Activated T-cell treated with anti-CD3 and anti-CD28 coated beads for 24 hours (primary cell): ENCODE measurements around the gene MCM7.

Experiments
- DNase-seq: peaks from one replicate; pipeline ENCODE4 v3.0.0-alpha.2; 2020; ENCODE audit warnings: low read depth

The MCM7 gene

DNA sequence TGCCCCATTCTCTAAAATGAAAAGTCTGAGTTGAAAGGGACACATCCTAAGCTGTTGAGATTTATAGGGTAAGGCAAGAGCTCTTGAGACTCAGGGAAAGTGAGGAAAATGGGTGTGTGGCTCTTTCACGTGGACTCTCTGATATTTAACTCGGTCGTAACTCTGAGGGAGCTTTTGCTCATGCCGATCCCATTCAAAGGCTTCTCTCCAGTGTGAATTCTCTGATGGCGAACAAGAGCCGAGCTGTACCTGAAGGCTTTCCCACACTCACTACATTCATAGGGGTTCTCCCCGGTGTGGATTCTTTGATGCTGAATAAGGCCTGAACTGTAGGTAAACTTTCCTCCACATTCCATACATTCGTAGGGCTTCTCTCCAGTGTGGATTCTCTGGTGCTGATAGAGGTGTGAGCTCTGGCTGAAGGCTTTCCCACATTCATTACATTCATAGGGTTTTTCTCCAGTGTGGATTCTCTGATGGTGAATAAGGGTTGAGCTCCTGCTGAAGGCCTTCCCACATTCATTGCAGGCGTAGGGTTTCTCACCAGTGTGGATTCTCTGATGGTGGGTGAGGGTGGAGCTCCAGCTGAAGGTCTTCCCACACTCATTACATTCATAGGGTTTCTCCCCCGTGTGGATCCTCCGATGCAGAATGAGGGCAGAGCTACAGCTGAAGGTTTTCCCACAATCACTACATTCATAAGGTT, 30.0 kb downstream of the MCM7 start:
- no peak for DNase-seq

DNA sequence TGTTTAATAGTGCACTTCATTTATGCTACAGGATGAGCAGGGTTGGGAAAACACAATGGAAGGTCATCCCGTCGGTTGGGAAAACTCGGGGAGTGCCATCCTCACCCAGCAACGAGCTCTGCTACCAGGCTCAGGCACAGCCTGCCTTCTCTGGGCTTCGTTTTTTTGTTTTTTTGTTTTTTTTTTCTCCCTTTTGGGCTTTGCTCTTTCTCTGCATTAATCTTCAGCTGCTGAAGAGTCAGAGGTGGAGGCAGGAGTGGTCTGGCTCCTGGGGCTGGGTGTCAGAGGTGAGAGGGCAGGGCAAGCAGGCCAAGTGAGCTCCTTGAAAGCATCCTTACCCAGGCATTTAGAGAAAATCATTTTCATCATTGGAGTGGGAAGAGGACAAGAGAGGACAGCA, 31.2 kb downstream of the MCM7 start:
- DNase-seq: no peak

DNA sequence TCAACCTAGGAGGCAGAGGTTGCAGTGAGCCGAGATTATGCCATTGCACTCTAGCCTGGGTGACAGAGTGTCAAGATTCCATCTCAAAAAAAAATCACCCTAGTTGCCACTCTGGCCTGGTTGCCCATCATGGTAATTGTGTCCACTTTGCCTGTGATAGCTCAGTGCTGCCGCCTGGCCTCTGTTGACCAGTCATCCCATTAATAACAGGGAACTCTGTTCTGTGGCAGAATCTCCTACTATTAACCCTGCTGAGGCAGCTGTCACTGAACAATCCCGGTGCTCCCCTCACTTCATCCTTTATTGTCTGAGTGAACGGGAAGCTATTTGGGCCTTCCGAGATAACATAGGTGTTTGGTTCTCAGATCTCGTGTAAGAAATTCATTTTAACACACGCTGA, 34.2 kb downstream of the MCM7 start:
- DNase-seq: no peak

DNA sequence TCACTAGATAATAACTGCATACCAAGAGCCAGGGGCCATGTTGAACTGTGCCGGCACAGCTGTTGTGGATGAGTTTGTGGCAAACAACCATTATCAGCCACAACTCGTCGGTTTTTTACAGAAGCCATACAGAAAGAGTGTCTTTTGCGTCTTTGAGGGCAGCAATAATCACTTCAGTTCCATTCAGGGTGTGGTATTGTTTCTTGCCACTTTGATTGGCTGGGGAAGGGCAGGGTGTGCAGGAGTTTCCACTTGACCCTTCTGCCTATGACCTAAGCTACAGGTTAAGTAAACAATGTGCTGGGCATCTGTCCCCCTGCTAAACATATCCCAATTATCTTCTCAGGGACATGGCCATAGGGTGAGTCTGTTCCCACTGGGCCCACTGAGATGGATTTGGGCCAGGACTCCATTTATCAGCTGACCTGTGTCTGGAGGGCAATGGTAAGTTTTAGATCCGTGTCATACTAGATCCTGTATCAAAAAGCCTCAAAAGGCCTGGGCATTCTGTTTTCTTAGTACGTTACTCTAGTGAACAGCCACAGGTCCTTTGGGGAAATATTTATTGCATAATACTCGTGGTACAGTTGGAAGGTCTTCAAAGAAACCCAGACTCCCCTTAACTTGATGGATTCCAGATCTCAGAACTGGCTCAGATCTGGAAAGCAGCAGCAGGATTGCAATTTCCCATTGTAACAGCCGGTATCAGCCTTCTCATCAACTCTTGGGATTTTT, 35.6 kb downstream of the MCM7 start:
- no peak for DNase-seq

DNA sequence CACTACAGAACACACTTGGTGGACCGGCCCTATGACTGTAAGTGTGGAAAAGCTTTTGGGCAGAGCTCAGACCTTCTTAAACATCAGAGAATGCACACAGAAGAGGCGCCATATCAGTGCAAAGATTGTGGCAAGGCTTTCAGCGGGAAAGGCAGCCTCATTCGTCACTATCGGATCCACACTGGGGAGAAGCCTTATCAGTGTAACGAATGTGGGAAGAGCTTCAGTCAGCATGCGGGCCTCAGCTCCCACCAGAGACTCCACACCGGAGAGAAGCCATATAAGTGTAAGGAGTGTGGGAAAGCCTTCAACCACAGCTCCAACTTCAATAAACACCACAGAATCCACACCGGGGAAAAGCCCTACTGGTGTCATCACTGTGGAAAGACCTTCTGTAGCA, 37.0 kb downstream of the MCM7 start:
- no peak for DNase-seq

DNA sequence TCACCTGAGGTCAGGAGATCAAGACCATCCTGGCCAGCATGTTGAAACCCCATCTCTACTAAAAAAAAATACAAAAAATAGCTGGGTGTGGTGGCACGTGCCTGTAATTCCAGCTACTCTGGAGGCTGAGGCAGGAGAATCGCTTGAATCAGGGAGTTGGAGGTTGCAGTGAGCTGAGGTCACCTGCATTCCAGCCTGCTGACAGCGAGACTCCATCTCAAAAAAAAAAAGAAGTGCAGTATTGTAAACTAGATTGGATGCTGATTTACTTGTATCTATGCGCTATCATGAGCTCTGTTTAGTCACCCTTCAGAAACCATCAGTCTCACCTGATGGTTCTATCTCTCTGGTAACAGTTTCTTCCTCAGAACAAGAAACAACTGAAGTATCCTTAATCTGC, 37.8 kb downstream of the MCM7 start:
- no peak for DNase-seq

DNA sequence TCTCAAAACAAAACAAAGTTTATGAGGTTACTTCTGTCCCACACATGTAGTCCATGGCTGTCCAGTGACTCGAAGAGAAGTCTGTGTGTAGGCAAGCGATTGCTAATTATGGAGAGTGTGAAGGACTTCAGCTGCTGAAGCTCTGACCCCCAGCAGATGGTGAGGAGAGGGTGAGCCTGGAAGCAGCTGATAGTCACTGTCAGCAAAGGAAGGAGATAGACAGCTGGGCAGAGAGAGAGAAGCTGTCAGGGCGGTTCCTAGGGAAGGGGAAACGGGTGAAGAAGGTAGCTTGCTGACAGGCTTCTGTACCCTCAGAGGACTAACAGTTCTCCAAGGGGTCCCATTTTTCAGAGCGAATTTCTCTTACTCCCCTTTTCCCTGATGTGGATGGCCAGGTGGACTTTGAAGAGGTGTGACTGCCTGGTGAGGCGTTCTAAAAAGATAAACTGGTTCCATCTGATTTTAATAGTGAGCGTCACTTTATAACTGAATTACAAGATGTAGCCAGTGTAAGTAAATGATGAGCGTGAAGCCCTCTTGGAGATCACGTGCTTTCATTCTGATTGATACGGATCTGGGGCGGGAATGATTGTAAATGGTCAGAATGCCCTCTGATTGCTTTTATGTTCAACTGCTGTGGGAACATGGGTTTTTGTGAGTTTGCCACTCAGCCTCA, 39.5 kb downstream of the MCM7 start:
- DNase-seq: no peak

DNA sequence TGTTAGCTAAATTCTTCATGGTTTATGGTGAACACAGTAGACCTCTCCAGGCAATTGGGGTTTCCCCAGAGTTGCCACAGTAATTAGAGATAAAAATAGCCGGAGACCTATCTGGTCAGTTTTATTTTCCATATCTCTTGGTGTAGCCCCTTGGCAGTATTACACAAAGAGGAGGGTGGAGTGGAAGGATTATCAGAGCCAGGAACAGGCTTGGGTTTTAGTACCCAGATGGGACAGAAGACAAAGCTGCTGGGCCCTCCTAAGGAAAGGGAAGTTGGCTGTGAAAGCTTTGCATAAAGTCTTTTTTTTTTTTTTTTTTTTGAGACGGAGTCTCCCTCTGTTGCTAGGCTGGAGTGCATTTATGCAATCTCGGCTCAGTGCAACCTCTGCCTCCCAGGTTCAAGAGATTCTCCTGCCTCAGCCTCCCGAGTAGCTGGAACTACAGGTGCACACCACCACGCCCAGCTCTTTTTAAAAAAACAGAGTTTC, 41.9 kb downstream of the MCM7 start:
- DNase-seq: no peak

DNA sequence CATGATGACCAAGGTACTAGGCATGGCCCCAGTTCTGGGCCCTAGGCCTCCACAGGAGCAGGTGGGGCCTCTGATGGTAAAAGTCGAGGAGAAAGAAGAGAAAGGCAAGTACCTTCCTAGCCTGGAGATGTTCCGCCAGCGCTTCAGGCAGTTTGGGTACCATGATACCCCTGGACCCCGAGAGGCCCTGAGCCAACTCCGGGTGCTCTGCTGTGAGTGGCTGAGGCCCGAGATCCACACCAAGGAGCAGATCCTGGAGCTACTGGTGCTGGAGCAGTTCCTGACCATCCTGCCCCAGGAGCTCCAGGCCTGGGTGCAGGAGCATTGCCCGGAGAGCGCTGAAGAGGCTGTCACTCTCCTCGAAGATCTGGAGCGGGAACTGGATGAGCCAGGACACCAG, 44.2 kb downstream of the MCM7 start:
- DNase-seq: no peak

DNA sequence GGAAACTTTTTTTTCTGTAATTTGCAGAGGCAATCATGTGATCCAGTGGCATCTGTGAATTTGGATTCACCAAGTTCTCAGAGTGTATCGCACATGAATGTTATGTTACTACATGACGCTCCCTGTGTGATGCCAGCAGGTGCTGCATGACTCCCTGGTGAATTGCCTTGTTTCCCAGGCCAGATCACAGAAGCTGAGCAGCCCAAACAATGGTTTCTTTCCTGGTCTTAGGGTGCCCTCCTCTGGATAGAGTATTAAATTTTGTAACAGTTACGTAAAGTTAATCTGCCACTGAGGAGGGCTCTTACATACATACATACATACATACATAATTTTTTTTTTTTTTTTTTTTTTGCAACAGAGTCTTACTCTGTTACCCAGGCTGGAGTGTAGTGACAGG, 48.0 kb downstream of the MCM7 start:
- peak; percentile 10 for DNase-seq

DNA sequence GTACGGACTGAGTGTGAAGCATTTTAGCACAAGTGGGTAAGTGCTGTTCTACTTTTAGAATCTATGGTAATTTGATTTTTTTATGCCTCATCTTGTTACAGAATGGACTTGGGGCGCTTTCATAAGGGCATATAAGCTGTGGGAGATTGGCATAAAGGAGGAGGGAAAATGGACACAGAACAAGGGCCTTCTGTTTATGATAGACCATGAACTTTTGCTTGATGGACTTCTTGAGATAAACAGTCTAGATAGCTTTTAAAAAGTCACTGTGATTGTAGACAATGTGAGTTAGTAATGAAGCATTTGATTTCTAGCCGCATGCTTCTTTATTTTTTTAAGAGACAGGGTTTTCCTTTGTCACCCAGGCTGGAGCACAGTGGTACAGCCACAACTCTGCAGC, 49.6 kb downstream of the MCM7 start:
- DNase-seq: no peak

DNA sequence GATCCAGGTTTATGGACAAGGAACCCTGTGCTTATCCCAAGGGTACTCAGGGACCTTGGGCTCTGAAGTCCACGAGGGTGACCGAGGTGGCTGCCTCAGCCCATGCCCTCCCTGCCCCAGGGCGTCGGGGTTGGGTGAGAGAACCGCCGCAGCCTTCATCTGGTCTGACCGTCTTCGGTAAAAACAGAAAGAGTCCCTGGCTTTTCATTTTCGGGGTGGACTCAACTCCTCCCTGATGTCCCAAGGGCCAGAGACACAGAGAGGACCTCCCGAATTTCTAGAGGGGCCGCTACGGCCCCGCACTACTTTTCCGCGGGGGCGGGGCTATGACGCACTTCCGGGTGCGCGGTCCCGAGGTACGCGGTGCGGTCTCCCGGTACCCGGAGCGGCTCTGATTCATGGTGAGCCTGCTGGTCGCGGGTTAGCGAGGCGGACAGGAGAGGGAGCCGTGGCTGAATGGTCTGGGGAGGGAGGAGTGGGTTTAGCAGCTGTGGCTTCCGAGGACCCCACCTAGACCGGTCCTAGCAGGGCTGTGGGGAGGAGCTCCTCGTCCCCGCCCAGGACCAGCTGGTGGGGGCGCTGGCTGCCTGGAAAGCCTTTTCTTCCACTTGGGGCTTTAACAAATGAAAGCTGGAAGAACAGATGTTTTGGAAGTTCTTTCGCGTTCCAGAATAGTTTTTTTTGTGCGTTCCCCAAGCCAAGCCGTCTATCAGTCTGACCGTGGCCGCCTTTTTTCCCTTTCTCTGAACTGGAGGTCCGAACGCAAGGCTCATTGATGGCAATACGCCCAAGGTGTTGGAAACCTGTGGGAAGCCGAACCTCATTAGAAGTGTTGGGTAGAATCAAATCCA, 51.5 kb downstream of the MCM7 start, which contains the start of gene ZSCAN21:
Gene ZSCAN21 (plus strand): TSS at position 334 of the 851 bp plus-strand sequence. CDS start 7,233 bp downstream, outside the sequence.
- DNase-seq: peak; percentile 77

DNA sequence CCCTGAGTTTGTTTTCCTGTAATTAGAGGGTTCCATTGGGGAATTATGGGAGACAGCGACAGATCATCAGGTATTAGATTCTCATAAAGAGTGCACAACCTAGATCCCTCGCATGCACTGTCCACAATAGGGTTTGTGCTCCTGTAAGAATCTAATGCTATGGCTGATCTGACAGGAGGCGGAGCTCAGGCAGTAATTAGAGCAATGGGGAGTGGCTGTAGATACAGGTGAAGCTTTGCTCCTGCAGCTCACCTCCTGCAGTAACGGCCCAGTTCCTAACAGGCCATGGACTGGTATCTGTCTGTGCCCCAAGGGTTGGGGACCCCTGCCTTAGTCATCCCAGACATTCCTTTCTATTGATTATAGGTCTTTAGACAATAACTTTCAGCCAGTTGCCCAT, 52.5 kb downstream of the MCM7 start:
- no peak for DNase-seq

DNA sequence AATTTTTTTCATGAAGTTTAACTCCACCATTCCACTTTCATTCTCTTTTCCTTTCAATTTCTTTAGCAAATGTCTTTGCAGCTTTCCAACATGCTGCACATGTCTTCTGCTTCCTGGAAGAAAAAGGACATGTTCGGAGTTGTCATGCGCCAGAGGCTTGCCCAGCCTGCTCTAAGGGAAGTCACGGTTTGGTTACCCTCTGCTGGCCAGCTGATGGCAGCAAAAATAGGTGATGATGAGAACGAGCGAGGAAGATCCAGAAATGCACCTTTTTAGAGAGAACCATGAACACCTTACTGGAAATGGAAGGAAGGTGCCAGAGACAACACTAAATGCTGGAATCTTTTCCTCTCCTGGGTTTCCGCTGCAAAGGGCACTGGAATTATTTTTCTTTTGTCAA, 56.5 kb downstream of the MCM7 start:
- no peak for DNase-seq
